Fibroblast of mammary gland (primary cell): Measurements from ENCODE around the gene ACOT7.

Experiments used
- DNase-seq: peaks from one replicate; pipeline ENCODE4 v3.0.0-alpha.2; 2010; ENCODE audit warnings: low read depth
- H3K4me3 ChIP-seq: 2 replicates; pipeline ENCODE4 v1.5.1; 2011; ENCODE audit warnings: low read depth, mild to moderate bottlenecking, low read length, moderate library complexity; ENCODE audit not compliant: control insufficient read depth
- TF ChIP-seq, protein P1 (sequence below): conservative IDR thresholded peaks from 2 replicates; pipeline ENCODE4 v1.5.1; 2011; ENCODE audit warnings: low read depth, low read length, inconsistent platforms; ENCODE audit not compliant: control insufficient read depth, insufficient read depth

The ACOT7 gene

DNA sequence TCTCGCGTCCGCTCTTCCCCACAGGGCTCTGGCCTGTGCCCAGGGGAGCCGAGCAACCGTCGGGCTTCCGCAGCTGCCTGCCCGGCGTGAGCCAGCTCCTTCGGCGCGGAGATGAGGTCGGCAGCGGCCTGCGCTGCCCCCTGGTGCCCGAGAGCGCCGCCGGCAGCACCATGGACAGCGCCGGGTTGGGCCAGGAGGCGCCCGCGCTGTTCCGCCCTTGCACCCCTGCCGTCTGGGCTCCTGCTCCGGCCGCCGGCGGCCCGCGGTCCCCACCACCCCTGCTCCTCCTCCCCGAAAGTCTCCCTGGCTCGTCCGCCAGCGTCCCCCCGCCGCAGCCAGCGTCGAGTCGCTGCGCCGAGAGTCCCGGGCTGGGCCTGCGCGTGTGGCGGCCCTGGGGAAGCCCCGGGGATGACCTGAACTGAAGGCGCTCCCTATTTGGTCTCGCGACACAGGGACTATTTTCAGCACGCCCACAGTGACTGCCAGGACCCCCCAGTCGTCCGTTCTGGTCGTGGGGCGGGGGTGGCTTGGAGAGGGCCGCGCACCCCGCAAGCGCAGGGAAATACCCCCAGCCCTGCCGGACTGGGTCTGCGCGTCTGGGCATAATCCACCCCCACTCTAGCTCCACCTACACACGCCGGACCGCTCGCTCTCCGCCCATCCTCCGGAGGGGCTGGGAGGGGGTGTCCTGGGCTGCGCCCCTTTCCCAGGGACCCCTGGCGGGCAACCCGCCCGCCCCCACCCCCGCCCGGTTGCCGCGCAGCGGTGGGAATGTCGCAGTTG, 148.3 kb downstream of the ACOT7 start:
- DNase-seq, result peak; percentile 69
- TF ChIP-seq, protein P1, sequence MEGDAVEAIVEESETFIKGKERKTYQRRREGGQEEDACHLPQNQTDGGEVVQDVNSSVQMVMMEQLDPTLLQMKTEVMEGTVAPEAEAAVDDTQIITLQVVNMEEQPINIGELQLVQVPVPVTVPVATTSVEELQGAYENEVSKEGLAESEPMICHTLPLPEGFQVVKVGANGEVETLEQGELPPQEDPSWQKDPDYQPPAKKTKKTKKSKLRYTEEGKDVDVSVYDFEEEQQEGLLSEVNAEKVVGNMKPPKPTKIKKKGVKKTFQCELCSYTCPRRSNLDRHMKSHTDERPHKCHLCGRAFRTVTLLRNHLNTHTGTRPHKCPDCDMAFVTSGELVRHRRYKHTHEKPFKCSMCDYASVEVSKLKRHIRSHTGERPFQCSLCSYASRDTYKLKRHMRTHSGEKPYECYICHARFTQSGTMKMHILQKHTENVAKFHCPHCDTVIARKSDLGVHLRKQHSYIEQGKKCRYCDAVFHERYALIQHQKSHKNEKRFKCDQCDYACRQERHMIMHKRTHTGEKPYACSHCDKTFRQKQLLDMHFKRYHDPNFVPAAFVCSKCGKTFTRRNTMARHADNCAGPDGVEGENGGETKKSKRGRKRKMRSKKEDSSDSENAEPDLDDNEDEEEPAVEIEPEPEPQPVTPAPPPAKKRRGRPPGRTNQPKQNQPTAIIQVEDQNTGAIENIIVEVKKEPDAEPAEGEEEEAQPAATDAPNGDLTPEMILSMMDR, result peak; percentile 54
- H3K4me3 ChIP-seq, result no peak overlapping the region

DNA sequence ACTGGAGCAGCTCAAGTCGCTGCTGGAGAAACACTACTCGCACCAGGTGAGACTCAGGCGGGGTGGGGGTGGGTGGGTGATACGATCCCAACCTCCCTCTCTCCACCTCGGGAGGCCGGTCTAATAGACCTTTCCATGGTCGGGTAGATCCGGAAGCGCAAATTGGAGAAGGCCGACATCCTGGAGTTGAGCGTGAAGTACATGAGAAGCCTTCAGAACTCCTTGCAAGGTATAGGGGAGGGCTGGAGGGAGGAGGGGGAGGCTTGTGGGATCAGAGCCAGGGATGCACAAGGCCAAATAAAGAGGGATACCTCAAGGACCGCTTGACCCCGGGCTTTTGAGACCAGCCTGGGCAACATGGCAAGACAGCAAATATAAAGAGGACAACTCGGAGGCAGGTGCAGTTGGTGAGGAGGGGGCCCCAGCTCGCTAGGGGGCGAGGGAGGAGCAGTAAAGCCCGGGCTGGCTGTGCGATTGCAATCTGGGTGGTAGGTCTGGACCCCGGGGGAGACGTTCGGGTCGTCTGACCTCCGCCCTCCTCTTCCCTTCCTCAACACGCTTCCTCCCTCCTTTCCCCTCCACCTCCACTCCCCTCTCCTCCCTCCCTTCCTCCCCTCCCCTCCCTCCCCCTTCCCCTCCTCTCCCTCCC, 149.0 kb downstream of the ACOT7 start:
- no peak for DNase-seq
- TF ChIP-seq, protein P1, result no peak

DNA sequence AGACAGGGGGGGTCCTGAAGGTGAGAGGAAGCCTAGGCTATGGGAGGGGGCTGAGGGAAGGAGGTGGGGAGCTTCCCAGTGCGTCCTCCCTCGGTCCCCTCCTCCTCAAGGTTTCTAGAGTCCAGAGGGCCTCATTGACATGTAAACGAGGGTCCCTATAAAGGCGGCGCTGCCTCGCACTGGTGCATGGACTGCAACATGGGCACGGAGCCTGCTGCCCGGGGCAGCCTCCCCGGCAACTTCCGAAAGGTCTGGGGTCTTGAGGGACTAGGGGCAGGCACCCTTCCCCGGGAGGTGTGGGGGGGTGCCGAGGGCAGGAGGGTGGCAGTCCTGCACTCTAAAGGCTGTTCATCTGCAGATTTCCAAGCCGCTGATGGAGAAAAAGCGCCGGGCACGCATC, 149.6 kb downstream of the ACOT7 start, which contains the start of gene HES3:
Gene HES3, plus strand, starts transcription at position 187 of the 400 bp plus-strand sequence. Its CDS starts 187 bp downstream, at position 374.
- TF ChIP-seq, protein P1, result no peak
- DNase-seq, result no peak
- H3K4me3 ChIP-seq, result no peak within 1 kb of the TSS

More for the DNA sequence above, 149.0 kb downstream of the ACOT7 start:
- no peak overlapping the region for H3K4me3 ChIP-seq

DNA sequence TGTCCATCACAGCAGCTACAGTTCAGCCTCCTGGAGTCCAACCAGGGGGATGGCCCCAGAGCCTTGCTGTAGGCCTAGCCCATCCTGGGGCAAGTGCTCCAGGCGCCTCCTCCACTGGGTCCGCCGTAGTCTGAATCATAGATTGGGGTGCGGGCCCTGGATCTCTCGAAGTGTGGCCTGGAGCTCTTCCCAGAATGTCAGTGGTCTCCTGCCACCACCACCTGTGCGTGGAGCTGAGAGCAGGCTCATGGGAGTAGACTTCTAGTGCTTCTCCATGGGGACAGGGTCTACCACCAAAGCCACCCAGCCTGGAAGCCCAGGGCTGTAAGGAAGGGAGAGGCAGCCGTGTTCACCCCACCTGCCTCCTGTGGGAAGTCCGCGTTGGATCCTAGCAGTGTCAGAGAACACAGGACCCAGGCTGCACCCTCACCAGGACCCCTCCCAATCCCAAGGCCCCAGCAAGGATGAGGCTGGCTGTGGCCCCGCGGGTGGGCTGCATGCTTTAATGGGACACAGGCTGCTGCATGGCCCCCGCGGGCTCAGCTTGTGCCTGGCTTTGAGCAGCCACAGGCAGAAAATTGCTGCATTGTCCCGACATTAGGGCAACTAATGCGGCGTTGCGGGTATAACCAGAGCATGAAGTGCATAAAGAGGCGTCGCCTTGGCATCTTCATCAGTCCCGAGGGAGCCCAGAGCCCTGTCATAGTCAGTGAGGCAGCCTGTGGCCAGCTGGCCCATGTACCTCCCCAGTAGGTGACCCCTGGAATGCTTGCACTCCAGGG, 150.3 kb downstream of the ACOT7 start:
- no peak overlapping the region for H3K4me3 ChIP-seq
- no peak for DNase-seq
- TF ChIP-seq, protein P1, result no peak

DNA sequence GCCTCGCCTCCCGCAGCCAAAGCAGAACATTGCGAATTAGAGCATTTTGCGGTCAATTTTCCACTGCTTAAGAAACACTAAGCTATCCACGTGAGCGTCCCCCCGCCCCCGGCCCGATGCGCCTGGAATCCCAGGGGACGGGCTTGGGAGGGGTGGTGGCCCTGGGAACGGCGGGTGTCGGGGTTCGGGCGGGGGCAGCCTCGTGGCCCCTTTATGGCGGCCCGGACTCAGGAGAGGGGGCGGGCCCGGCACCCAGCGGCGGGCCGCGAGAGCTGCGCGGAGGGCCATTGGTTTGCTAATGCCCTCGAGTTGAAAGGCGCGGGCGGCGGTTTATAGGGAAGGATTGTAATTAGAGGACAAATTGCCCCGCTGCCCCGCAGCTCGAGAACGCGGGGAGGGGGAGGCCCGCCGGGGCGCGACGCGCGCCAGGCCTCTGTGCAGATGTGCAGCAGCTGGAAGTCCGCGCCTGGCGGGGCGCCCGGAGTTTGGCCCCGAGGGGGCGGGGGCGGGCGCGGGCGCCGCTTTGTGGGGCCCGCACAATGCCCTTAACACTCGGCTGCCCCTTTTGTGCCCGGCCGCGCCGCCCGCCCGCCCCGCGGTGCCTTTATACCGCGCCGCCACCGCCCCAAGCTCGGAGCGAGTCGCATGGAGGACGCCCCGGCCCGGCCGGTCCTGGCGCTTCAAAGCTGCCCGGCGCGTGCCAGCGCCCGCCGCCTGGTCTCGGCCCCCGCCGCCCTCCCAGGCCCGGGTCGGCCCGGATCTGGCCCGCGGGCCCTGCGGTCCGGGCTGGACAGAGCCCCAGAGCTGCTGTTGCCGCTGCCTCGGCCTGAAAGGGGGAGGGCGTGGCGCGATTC, 151.5 kb downstream of the ACOT7 start:
- TF ChIP-seq, protein P1, result no peak
- H3K4me3 ChIP-seq, result no peak overlapping the region
- no peak for DNase-seq
